Measurements from ENCODE around the gene PAM.

PAM gene

GRCh38 chr5:102737805-102738469 lies 17.2 kb upstream of the PAM start:
- no peak for TF ChIP-seq CTCF (IDR thresholded peaks at IDR 0.05)
- Histone ChIP-seq H3K27ac (no peak overlapping the region), H3K4me3 (no peak overlapping the region)
- DNase-seq (ENCODE audit: low spot score) = no peak

GRCh38 chr5:102740515-102740914 lies 14.6 kb upstream of the PAM start:
- DNase-seq (ENCODE audit: low spot score) = no peak
- no peak overlapping the region for H3K4me3 ChIP-seq
- H3K27ac ChIP-seq = no peak overlapping the region
- TF ChIP-seq CTCF (IDR thresholded peaks at IDR 0.05) = no peak

- no peak for DNase-seq (ENCODE audit: low spot score)
- no peak for TF ChIP-seq CTCF (IDR thresholded peaks at IDR 0.05)
- H3K27ac ChIP-seq = no peak overlapping the region
- H3K4me3 ChIP-seq = no peak overlapping the region
These were observed 12.9 kb upstream of the PAM start for GRCh38 chr5:102742215-102742614.

- no peak overlapping the region for H3K4me3 ChIP-seq
- no peak for DNase-seq (ENCODE audit: low spot score)
- no peak for TF ChIP-seq CTCF (IDR thresholded peaks at IDR 0.05)
- H3K27ac ChIP-seq = no peak overlapping the region
These were observed 11.2 kb upstream of the PAM start for GRCh38 chr5:102743900-102744299.

- DNase-seq (ENCODE audit: low spot score) = no peak
- TF ChIP-seq CTCF (IDR thresholded peaks at IDR 0.05) = no peak
- no peak overlapping the region for H3K27ac ChIP-seq
These were observed 7.5 kb upstream of the PAM start for GRCh38 chr5:102747386-102748166.

GRCh38 chr5:102749416-102750030 lies 5.6 kb upstream of the PAM start:
- TF ChIP-seq CTCF (IDR thresholded peaks at IDR 0.05) = no peak
- Histone ChIP-seq H3K4me3 (no peak overlapping the region), H3K27ac (no peak overlapping the region)

More at GRCh38 chr5:102747386-102748166, 7.5 kb upstream of the PAM start:
- H3K4me3 ChIP-seq = no peak overlapping the region

More at GRCh38 chr5:102749416-102750030, 5.6 kb upstream of the PAM start:
- DNase-seq (ENCODE audit: low spot score) = no peak
